ENCODE measurements around the gene GRID2.
"Not testable (repeated sequence)": the region's sequence is repeated elsewhere in the genome, so short reads cannot be mapped to it uniquely, and the experiment has no call there.

GRID2 gene

DNA sequence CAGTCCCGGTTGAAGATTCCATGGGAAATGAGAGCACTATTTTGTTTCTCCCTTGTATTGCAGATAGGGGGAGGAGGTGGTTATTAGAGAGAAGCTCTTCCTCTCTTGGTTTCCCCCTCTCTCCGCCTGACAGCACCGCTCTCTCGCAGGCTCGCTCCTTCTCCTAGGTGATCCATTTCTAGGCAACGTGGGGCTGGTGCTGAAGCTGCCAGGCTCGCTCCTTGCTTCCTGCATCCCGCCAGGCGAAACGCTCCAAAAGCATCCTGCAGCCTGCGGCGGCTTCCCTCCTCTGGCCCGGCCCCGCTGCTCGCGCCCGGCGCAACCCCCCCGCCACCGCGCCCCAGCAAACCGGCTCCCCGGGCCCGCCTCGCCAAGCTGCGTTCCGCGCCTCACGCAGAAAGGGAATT is at the start of gene GRID2:
Gene GRID2, plus strand, starts transcription at position 346 of the 407 bp plus-strand sequence.
- DNase-seq (ENCODE audit: low read depth, low spot score), result peak; percentile 85

DNA sequence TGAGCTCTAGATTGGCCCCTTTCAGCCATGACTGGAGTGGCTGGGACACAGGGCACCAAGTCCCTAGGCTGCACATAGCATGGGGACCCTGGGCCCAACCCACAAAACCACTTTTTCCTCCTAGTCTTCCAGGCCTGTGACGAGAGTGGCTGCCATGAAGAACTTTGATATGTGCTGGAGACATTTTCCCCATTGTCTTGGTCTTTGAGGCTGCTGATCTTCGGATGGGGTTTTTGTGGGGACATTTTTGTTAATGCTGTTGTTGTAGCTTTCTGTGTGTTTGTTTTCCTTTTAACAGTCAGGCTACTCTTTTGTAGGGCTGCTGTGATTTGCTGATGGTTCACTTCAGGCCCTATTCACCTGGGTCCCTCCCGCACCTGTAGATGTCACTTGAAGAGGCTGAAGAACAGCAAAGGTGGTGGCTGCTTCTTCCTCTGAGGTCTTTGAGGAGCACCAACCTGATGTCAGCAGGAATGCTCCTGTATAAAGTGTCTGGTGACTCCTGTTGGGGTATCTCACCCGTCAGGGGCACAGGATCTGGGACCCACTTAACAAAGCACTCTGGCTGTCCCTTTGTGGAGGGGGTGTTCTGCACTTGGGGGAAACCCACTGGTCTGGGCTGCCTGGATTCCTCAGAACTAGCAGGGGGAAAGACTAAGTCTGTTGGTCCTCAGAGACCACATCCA is 49.6 kb upstream of the GRID2 start:
- DNase-seq (ENCODE audit: low read depth, low spot score), result no peak

- DNase-seq (ENCODE audit: low read depth, low spot score), result peak; percentile 28
Observed at GRCh38 chr4:92254767-92255442, 48.9 kb upstream of the GRID2 start.

- no peak for DNase-seq (ENCODE audit: low read depth, low spot score)
Observed at GRCh38 chr4:92255920-92256244, 47.9 kb upstream of the GRID2 start.

DNA sequence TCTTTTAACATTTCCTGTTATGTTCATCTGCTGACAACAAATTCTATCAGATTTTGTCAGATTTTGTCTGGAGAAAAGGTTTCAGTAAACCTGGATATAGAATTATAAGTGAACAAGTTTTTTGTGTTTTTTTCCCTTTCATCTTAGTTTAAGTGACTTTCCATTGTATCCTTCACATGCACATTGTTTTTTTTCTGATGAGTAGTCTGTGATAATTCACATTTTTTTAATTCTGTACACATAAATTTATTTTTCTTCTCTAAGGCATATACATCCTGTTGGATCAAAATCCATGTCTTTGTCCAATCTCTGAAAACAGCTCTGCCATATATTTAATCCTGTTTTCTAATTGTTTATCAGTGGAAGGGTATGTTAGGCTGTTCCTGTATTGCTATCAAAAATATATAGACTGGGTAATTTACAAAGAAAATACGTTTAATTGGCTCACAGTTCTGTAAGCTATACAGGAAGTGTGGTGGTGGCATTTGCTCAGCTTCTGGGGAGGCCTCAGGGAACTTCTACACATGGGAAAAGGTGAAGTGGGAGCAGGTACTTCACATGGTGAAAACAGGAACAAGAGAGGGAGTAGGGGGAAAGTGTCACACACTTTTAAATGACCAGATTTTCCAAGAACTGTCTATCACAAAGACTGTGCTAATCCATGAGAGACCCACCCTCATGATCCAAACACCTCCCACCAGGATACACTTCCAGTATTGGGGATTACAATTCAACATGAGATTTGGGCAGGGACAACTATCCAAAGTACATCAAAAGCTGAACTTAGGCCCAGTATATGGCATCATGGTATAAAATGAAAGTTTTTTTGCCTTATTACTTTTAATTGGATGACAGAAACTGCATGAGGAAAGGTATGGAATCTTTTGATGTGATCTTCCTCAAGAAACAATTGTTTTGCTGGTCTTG is 45.6 kb upstream of the GRID2 start:
- DNase-seq (ENCODE audit: low read depth, low spot score), result no peak

- no peak for DNase-seq (ENCODE audit: low read depth, low spot score)
Observed at GRCh38 chr4:92261256-92261655, 42.5 kb upstream of the GRID2 start.

- no peak for DNase-seq (ENCODE audit: low read depth, low spot score)
Observed at GRCh38 chr4:92262371-92262770, 41.4 kb upstream of the GRID2 start.

- no peak for DNase-seq (ENCODE audit: low read depth, low spot score)
Observed at GRCh38 chr4:92263010-92263409, 40.8 kb upstream of the GRID2 start.

- DNase-seq (ENCODE audit: low read depth, low spot score), result no peak
Observed at GRCh38 chr4:92263575-92263974, 40.2 kb upstream of the GRID2 start.

DNA sequence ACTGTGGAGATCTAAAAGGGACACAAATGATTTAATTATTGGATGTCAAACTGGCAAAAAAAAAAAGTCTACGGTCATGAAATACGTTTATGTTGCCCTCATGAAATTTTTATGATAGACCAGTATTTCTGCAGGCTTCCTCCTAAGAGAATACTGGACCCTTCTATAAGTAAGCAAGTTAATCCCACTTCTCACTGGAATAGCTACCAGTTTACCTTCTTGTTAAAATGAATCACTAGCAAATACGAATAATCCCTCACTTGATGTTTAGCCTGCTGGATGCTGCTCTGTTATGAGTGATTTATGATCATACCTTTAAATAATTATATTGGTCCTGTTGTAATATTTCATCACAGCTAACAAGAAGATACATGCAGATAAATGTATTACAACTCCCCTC is 39.6 kb upstream of the GRID2 start:
- no peak for DNase-seq (ENCODE audit: low read depth, low spot score)

GRCh38 chr4:92265021-92265420 is 38.7 kb upstream of the GRID2 start:
- DNase-seq (ENCODE audit: low read depth, low spot score), result no peak

GRCh38 chr4:92265798-92266197 is 38.0 kb upstream of the GRID2 start:
- no peak for DNase-seq (ENCODE audit: low read depth, low spot score)

DNA sequence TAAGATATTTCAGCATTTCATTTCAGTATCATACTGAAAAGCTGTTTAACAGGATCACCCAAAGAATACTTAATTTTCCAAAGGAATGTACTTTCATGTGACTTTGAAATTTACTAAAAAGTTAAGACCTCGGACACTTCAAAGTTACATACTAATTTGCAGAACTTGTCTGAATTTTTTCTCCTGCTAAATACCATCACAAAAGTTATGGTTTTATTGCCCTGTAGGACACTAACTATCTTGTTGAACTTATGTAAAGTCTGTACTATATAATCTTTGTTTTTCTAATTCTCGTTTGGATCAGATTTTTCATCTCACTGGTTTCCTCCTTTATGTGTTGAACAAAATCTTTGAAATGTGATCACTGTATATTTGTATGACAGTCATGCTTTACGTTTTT is 37.2 kb upstream of the GRID2 start:
- no peak for DNase-seq (ENCODE audit: low read depth, low spot score)

DNA sequence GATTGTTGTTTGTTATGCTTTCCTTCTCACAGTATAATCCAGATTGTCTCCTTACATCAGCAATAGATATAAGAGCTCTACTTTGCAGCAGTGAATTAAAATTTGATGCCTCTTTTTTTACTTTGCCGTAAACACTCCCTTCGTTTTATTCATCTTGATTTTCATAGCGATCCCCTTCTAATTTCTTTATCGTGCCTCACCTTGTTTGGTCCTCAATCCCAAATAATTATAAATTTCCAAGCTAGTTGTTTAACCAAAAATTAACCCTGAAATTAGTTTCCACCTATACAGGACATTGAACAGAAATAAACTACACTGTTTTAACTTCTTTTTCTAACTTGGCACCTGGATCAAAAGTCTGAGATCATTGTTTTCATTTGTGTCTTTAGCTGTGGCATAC is 35.1 kb upstream of the GRID2 start:
- DNase-seq (ENCODE audit: low read depth, low spot score), result no peak

GRCh38 chr4:92270908-92271307 is 32.9 kb upstream of the GRID2 start:
- peak; percentile 19 for DNase-seq (ENCODE audit: low read depth, low spot score)

GRCh38 chr4:92271551-92271950 is 32.2 kb upstream of the GRID2 start:
- not testable (repeated sequence) for DNase-seq (ENCODE audit: low read depth, low spot score)

- peak; percentile 57 for DNase-seq (ENCODE audit: low read depth, low spot score)
Observed at GRCh38 chr4:92277057-92277881, 26.5 kb upstream of the GRID2 start.

GRCh38 chr4:92279296-92279695 is 24.5 kb upstream of the GRID2 start:
- DNase-seq (ENCODE audit: low read depth, low spot score), result no peak

DNA sequence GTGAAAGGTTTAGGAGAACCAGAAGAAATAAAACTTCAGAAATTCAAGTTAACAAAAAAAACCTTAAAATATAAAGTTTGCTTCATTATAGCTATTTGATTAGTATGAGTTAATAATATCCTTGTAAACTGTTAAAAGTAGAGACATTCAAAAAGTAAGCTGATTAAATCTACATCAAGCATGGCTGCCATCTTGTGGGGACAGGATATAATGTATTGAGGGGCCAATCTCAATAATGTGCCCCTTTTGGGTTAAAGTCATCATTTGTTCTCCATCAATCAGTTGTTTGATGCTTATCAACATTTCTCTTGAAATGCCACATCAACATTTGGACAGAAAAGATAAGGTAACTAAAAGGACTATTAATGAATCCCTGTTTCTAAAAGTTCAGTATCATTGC is 4.6 kb upstream of the GRID2 start:
- DNase-seq (ENCODE audit: low read depth, low spot score), result no peak

DNA sequence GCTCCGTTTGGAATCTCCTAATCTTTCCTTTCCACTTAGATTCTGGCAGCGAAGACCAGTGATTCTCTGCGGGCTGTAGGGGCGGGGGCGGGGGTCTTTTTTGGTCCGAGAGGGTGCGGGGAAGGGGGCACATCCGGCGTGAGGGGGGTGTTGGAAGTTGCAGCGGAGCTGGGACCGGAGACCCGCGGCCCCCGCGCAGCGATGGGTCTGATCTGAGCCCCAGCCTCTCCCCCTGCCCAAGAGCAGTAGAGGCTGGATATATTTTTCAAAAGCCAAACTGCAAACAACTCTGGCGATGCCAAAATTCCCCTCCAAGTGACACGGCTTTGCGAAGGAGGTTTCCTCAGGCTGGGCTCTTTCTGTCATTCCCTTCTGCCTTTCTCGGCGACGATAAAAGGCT is 355 bp downstream of the GRID2 start:
- DNase-seq (ENCODE audit: low read depth, low spot score), result peak; percentile 18

DNA sequence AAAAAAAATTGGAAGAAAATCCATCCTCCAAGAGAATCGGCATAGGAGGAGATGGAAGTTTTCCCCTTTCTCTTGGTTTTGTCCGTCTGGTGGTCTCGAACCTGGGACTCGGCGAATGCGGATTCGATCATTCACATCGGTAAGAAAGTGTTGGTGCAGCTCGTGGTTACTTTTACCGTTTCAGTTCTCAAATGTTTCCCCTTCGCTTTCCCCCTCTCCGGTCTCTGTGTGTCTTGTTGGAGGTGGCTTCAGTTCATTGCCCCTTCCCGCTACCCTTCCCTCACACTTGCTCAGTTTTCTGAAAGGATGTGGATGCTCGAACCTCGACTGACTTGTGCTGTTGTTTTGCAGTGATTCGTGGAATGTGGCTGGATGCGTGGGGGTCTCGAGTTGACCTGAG is 840 bp downstream of the GRID2 start:
- peak; percentile 36 for DNase-seq (ENCODE audit: low read depth, low spot score)

Measured in ELF-1 (cell line).